D721Med (cell line): Measurements from ENCODE around the gene CLDN20.
"Not testable (repeated sequence)": the region's sequence is repeated elsewhere in the genome, so short reads cannot be mapped to it uniquely, and the experiment has no call there.

Experiments used
- DNase-seq: peaks from one replicate; pipeline ENCODE4 v3.0.0; 2011; ENCODE audit warnings: low spot score; ENCODE audit not compliant: insufficient read length
- FAIRE-seq: peaks from 2 replicates; lab custom pipeline; 2011; peaks lifted over from hg19 to GRCh38; lab: Jason Lieb, UNC
- TF ChIP-seq, protein P1 (sequence below): IDR thresholded peaks from 2 replicates; pipeline ENCODE4 v1.5.1; 2012; ENCODE audit warnings: mild to moderate bottlenecking, control low read depth; ENCODE audit not compliant: insufficient read depth; ENCODE audit errors: missing control alignments

The CLDN20 gene

DNA sequence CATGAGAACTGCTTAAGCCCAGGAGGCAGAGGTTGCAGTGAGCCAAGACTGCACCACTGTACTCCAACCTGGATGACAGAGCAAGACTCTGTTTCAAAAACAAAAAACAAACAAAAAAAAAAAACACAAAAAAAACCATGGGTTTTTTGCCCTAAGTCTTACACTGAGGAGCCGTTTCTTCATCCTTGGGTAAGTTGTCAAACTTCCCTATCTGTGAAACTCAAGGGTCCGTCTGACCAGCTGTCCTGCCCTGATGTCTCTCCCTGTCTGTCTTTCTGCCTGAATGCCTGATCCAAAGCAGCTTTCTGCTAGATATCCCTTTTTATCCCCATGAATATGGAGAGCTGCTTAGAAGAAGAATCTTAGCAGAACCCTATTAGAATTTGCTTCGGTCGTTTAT lies 41.3 kb upstream of the CLDN20 start:
- no peak for DNase-seq
- TF ChIP-seq, protein P1, sequence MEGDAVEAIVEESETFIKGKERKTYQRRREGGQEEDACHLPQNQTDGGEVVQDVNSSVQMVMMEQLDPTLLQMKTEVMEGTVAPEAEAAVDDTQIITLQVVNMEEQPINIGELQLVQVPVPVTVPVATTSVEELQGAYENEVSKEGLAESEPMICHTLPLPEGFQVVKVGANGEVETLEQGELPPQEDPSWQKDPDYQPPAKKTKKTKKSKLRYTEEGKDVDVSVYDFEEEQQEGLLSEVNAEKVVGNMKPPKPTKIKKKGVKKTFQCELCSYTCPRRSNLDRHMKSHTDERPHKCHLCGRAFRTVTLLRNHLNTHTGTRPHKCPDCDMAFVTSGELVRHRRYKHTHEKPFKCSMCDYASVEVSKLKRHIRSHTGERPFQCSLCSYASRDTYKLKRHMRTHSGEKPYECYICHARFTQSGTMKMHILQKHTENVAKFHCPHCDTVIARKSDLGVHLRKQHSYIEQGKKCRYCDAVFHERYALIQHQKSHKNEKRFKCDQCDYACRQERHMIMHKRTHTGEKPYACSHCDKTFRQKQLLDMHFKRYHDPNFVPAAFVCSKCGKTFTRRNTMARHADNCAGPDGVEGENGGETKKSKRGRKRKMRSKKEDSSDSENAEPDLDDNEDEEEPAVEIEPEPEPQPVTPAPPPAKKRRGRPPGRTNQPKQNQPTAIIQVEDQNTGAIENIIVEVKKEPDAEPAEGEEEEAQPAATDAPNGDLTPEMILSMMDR, result no peak
- FAIRE-seq, result no peak

DNA sequence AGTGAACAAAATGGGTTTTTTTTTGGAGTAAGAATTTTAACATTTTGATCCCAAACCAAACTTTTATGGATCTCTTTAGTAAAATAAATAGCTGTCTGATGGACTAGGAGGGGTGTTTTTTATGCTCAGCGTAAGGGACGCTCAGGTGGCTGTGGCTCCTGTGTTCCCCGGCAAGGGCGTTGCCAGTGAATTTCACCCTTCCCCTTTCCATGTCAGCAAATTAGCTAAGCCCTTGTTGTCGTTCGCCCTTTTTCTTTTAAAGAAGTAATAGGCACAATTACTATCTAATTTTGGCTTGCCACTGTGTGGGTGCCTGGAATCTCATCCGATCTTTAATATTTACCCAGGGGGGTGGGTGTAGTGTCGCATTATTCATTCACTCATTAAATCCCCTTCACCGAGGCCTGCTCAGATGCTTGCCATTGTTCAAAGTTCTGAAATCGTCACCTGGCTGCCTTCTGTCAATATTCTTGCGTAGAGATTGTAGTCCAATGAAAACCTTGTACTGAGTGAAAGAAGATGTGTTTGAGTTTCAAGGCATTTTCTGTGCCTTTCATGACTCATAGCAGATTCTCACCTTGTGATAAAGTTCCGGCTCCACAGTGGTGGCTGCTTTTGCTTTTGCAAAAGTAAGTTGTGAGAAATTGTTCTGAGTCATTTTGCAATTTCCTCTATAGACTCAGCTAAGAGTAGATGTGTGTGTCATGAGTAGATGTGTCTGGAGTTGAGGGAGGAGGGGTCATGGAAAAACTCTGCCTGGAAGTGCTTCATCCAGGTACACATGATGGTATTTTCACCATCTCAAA lies 40.0 kb upstream of the CLDN20 start:
- TF ChIP-seq, protein P1, result no peak
- DNase-seq (no peak), FAIRE-seq (no peak)

DNA sequence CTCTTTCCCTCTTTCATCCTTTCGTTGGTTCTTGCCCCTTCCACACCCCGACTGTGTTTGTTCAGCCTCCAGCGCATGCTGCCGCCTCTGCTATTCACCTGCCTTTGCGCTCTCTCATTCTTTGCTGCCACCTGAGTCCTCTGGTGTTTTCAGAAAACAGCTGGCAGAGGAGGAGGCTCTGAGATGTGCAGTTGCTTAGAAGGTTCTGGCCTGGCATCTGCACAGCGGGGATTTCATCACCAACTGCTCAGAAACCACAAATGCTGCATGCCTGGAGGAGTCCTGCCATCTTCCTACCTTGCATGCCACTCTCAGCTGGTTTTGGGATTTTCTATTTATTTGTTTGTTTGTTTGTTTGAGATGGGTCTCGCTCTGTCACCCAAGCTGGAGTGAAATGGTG lies 39.2 kb upstream of the CLDN20 start:
- FAIRE-seq, result no peak
- TF ChIP-seq, protein P1, result no peak
- DNase-seq, result no peak

DNA sequence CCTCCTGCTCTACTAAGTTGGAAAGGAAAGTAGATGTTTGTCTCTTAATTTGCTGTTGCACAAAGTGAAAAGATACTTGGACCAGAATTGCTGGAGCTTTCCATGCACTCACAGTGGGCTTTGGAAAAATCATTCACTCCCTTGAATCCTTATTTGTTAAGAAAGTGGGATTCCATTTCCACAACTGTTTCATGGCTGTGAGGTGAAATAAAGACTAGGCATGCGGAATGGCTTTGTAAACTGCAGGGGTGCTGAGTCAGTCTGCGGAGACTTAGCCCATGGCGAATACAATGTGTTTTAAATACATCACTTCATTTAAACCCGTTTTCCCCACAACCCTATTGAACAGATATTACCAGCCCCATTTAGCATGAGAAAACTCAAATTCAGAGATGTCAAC lies 36.8 kb upstream of the CLDN20 start:
- TF ChIP-seq, protein P1, result no peak
- FAIRE-seq (no peak), DNase-seq (no peak)

DNA sequence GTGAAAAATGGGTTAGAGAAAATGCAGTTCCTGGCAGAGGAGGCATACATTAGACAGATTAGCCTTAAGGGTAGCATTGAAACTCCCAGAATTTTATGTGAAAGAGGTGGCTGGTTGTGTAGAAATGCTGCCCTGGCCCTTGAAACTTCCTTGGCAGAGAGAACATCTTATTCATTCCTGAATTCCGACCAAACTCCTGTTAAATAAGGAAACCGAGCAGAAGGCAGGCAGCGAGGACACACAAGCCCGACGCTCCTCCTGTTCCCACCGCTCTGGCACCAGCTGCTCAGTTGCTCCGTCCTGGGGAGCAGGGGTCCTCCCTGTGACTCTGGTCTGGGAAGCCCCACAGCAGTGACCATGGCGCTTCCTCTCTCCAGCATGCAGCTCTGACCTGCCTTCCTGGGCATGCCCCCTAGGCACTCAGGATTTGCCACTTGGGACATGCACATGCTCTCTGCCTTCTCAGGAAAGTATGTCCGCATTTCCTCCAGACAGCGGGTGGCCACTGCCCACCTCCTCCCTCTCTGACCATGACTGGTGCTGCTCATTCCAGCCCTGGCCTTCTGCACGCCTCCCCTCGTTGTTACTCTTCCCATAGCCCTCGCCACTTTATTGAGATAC lies 35.2 kb upstream of the CLDN20 start:
- FAIRE-seq (no peak), DNase-seq (no peak)
- TF ChIP-seq, protein P1, result no peak

DNA sequence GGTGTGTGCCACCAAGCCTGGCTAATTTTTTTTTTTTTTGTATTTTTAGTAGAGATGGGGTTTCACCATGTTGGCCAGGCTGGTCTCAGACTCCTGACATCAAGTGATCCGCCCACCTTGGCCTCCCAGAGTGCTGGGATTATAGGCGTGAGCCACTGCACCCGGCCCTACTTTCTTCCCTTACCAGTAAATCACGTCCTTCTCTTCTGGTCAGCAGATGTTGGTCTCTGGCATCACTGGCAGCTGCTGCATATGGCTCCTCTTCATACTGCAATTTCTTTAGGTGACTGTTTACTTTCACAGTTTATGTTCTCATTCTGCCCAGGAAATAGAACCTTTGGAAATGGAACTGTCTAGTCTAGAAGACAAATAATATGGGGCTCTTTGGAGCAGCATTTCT lies 32.8 kb upstream of the CLDN20 start:
- not testable (repeated sequence) for FAIRE-seq, DNase-seq

DNA sequence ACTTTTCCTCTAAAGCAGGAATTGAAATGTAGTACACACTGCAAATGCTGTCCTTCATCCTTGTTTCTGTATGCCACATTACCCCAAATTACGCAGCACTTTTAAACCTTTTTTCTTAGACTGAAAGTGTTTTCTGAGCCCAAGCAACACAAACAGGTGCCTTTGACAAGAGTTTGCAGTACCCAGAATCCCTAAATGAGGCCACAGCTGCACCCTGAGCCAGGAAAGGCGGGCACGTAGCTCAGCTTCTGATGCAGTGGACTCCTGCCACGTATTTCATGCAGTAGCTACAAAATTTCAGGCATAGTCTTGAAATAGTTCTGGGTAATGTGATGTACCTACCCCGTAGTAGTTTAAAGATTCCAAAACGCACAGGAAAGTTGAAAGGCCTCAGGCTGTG lies 31.0 kb upstream of the CLDN20 start:
- TF ChIP-seq, protein P1, result no peak
- DNase-seq (no peak), FAIRE-seq (no peak)
